A673 (cell line): ENCODE measurements around the gene SETD3.

Experiments
- EZH2 ChIP-seq: fragments of 200-600 bp; sonication (generic); IDR thresholded peaks from 2 replicates; pipeline ENCODE4 v1.6.1; 2017; ENCODE audit warnings: borderline replicate concordance, low read depth, mild to moderate bottlenecking, mixed read lengths, antibody characterized with exemption, low read length; ENCODE audit not compliant: poor library complexity, severe bottlenecking
- TF ChIP-seq, protein P1 (sequence below): fragments of 300-800, 200-600 bp; sonication (generic); conservative IDR thresholded peaks from 2 replicates; pipeline ENCODE4 v1.5.1; 2017; ENCODE audit warnings: low read depth, mild to moderate bottlenecking, antibody characterized with exemption, low read length, moderate library complexity, mixed read lengths

DNA sequence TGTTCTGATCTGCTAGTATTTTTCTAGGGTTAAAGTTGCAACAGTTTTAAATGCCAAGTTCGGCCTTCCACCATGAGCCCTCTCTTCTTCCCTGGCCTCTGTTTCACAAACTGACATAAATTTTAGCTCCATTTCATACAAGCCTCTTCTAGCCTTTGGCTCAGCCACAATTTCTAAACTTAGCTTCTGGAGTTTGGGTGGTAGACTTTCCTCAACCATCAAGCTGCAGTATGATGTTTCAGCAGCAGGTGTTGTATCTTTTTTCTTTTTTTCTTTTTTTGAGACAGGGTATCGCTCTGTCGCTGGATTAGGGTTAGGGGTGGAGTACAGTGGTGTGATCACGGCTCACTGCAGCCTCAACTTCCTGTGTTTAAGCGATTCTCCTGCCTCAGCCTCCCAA is 29.4 kb downstream of the SETD3 start:
- TF ChIP-seq, protein P1, sequence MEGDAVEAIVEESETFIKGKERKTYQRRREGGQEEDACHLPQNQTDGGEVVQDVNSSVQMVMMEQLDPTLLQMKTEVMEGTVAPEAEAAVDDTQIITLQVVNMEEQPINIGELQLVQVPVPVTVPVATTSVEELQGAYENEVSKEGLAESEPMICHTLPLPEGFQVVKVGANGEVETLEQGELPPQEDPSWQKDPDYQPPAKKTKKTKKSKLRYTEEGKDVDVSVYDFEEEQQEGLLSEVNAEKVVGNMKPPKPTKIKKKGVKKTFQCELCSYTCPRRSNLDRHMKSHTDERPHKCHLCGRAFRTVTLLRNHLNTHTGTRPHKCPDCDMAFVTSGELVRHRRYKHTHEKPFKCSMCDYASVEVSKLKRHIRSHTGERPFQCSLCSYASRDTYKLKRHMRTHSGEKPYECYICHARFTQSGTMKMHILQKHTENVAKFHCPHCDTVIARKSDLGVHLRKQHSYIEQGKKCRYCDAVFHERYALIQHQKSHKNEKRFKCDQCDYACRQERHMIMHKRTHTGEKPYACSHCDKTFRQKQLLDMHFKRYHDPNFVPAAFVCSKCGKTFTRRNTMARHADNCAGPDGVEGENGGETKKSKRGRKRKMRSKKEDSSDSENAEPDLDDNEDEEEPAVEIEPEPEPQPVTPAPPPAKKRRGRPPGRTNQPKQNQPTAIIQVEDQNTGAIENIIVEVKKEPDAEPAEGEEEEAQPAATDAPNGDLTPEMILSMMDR = no peak
- no peak for TF ChIP-seq EZH2
